Adipose tissue (tissue), 3 donors: ENCODE measurements around the gene GHRHR. TPM values are rescaled to one million over a fixed set of nuclear protein-coding genes. Genes with fewer than 3 reads are reported as not detected.

Experiments used
- H3K27ac ChIP-seq: one replicate; pipeline ENCODE4 v1.5.1; 2013; ENCODE audit warnings: low read depth, low read length
- WGBS, 3 donors: extraction: QIAGEN DNeasy Blood & Tissue Kit; methylation state at CpG; one replicate each; pipeline ENCODE4 v1.1.7; 2013; 5-methylcytosine and 5-hydroxymethylcytosine counted together
- polyA plus RNA-seq, 3 donors: library from polyadenylated mRNA; stranded (reverse); fragments of 200-250 nt; gene quantifications; one replicate each; pipeline ENCODE4 v1.2.3, GENCODE V29; 2013
- donor health status: healthy with polysubstance abuse.
- donor health status: Bipolar disorder and iron deficiency.
- donor health status: healthy.

Gene GHRHR
- polyA plus RNA-seq, 3 donors = 0.12 TPM; not detected in 2

GRCh38 chr7:30990673-30991170, 27.0 kb downstream of the GHRHR start:
- WGBS, 3 donors = 85 to 92% (median 86%) methylated on average over 6 of the region's 6 CpGs
- H3K27ac ChIP-seq = no peak overlapping the region

- WGBS, 3 donors = 82 to 85% (median 82%) methylated on average over 18 of the region's 18 CpGs
- no peak overlapping the region for H3K27ac ChIP-seq
These were observed 28.7 kb downstream of the GHRHR start for GRCh38 chr7:30992414-30992813.

- H3K27ac ChIP-seq = no peak overlapping the region
- 88 to 95% (median 95%) methylated on average over 39 of the region's 39 CpGs for WGBS, 3 donors
These were observed 30.7 kb downstream of the GHRHR start for GRCh38 chr7:30994206-30995100.

GRCh38 chr7:30995536-30995935, 31.8 kb downstream of the GHRHR start:
- H3K27ac ChIP-seq = no peak overlapping the region
- WGBS, 3 donors = 80 to 87% (median 81%) methylated on average over 7 of the region's 7 CpGs

GRCh38 chr7:30996256-30996655, 32.5 kb downstream of the GHRHR start:
- WGBS, 3 donors = 58 to 83% (median 61%) methylated on average over 6 of the region's 6 CpGs
- no peak overlapping the region for H3K27ac ChIP-seq

- no peak overlapping the region for H3K27ac ChIP-seq
These were observed 33.1 kb downstream of the GHRHR start for GRCh38 chr7:30996883-30997282.

GRCh38 chr7:30997316-30997715, 33.6 kb downstream of the GHRHR start:
- H3K27ac ChIP-seq = no peak overlapping the region
- WGBS, 3 donors = 78 to 83% (median 81%) methylated on average over 7 of the region's 7 CpGs

More at GRCh38 chr7:30996883-30997282, 33.1 kb downstream of the GHRHR start:
- WGBS, 3 donors = 88 to 95% (median 91%) methylated on average over 5 of the region's 5 CpGs

- no peak overlapping the region for H3K27ac ChIP-seq
- 64 to 79% (median 75%) methylated on average over 10 of the region's 10 CpGs for WGBS, 3 donors
These were observed 34.4 kb downstream of the GHRHR start for GRCh38 chr7:30998180-30998579.

GRCh38 chr7:31000161-31000693, 36.5 kb downstream of the GHRHR start:
- WGBS, 3 donors = 41 to 71% (median 48%) methylated on average over 9 of the region's 9 CpGs
- H3K27ac ChIP-seq = no peak overlapping the region

- 64 to 83% (median 75%) methylated on average over 5 of the region's 5 CpGs for WGBS, 3 donors
- H3K27ac ChIP-seq = no peak overlapping the region
These were observed 37.0 kb downstream of the GHRHR start for GRCh38 chr7:31000779-31001178.

GRCh38 chr7:31002256-31002655, 38.5 kb downstream of the GHRHR start:
- H3K27ac ChIP-seq = no peak overlapping the region
- WGBS, 3 donors = 67 to 79% (median 74%) methylated on average over 6 of the region's 6 CpGs

GRCh38 chr7:31003097-31003496, 39.3 kb downstream of the GHRHR start:
- H3K27ac ChIP-seq = no peak overlapping the region
- 81 to 91% (median 90%) methylated on average over 2 of the region's 2 CpGs for WGBS, 3 donors

- 91 to 96% (median 95%) methylated on average over 6 of the region's 6 CpGs for WGBS, 3 donors
- no peak overlapping the region for H3K27ac ChIP-seq
These were observed 40.0 kb downstream of the GHRHR start for GRCh38 chr7:31003721-31004120.

GRCh38 chr7:31004393-31004792, 40.6 kb downstream of the GHRHR start:
- 77 to 84% (median 77%) methylated on average over 1 of the region's 1 CpG for WGBS, 3 donors
- H3K27ac ChIP-seq = no peak overlapping the region

- 45 to 68% (median 54%) methylated on average over 6 of the region's 6 CpGs for WGBS, 3 donors
- H3K27ac ChIP-seq = no peak overlapping the region
These were observed 43.1 kb downstream of the GHRHR start for GRCh38 chr7:31006857-31007256.

- H3K27ac ChIP-seq = no peak overlapping the region
- 56 to 62% (median 57%) methylated on average over 5 of the region's 5 CpGs for WGBS, 3 donors
These were observed 43.9 kb downstream of the GHRHR start for GRCh38 chr7:31007634-31008033.

GRCh38 chr7:31014826-31015225, 51.1 kb downstream of the GHRHR start:
- no peak overlapping the region for H3K27ac ChIP-seq
- WGBS, 3 donors = 75 to 94% (median 79%) methylated on average over 3 of the region's 3 CpGs

- no peak overlapping the region for H3K27ac ChIP-seq
- WGBS, 3 donors = 72 to 82% (median 77%) methylated on average over 7 of the region's 7 CpGs
These were observed 53.4 kb downstream of the GHRHR start for GRCh38 chr7:31017032-31017675.

GRCh38 chr7:31017721-31018120, 54.0 kb downstream of the GHRHR start:
- WGBS, 3 donors = 77 to 90% (median 86%) methylated on average over 5 of the region's 5 CpGs
- no peak overlapping the region for H3K27ac ChIP-seq
